Activated CD4-positive, CD25-positive, alpha-beta regulatory T cell (primary cell): ENCODE measurements around the gene MKS1.

Experiments used
- DNase-seq, 4 experiments: peaks; one replicate each; lab custom pipeline; 2025; lab: John Stamatoyannopoulos, UW

MKS1 gene

GRCh38 chr17:58161566-58161965 lies 57.5 kb downstream of the MKS1 start:
- DNase-seq = no peak

- no peak for DNase-seq
Measured at GRCh38 chr17:58158181-58158580, 60.9 kb downstream of the MKS1 start.

- peak in 3 of 4 experiments; percentile 15 to 24 (median 21) for DNase-seq
Measured at GRCh38 chr17:58156839-58157803, 61.9 kb downstream of the MKS1 start.
